Muscle layer of duodenum (tissue), 2 donors: ENCODE data around the gene RRBP1.
A peak's percentile ranks its signal among the peaks of the same experiment; 100 is the strongest.

Experiments
- H3K27ac ChIP-seq: one replicate; pipeline ENCODE4 v1.7.0; 2013; ENCODE audit warnings: mild to moderate bottlenecking, low read length
- H3K27me3 ChIP-seq: one replicate; pipeline ENCODE4 v1.7.0; 2013; ENCODE audit warnings: low read depth, mild to moderate bottlenecking, control low read depth, low read length
- H3K36me3 ChIP-seq, 2 donors: one replicate each; pipeline ENCODE4 v1.7.0; 2013; ENCODE audit warnings: low read length in 2 of 2, control low read depth in 1 of 2, mild to moderate bottlenecking in 1 of 2; ENCODE audit not compliant: insufficient read depth in 2 of 2, control insufficient read depth in 1 of 2
- H3K4me1 ChIP-seq, 2 donors: one replicate each; pipeline ENCODE4 v1.7.0; 2013; ENCODE audit warnings: low read length in 2 of 2, mild to moderate bottlenecking in 2 of 2, control low read depth in 1 of 2, moderate library complexity in 1 of 2; ENCODE audit not compliant: insufficient read depth in 2 of 2, control insufficient read depth in 1 of 2
- H3K4me3 ChIP-seq, 2 donors: one replicate each; pipeline ENCODE4 v1.7.0; 2013; ENCODE audit warnings: low read length in 2 of 2, low read depth in 1 of 2, mild to moderate bottlenecking in 1 of 2
- H3K9me3 ChIP-seq, 2 donors: one replicate each; pipeline ENCODE4 v1.7.0; 2013; ENCODE audit warnings: low read length in 2 of 2, control low read depth in 1 of 2, mild to moderate bottlenecking in 1 of 2; ENCODE audit not compliant: control insufficient read depth in 1 of 2
- donor health status: healthy.

RRBP1 gene

GRCh38 chr20:17635332-17636244, 46.5 kb downstream of the RRBP1 start:
- no peak overlapping the region for H3K27ac ChIP-seq
- peaks cover 14 to 53% of the 10 kb centered on the region in 2 donors for H3K4me1 ChIP-seq
- no peaks in the 10 kb centered on the region for H3K27me3 ChIP-seq
- no peak overlapping the region for H3K4me3 ChIP-seq
- H3K36me3 ChIP-seq: peaks cover 73 to 85% of the 10 kb centered on the region in 2 donors
- no peaks in the 10 kb centered on the region for H3K9me3 ChIP-seq

- Histone ChIP-seq H3K4me1 (peaks cover 14 to 48% of the 10 kb centered on the region in 2 donors), H3K36me3 (peaks cover 77 to 88% of the 10 kb centered on the region in 2 donors)
Measured at GRCh38 chr20:17634661-17635331, 47.2 kb downstream of the RRBP1 start.

GRCh38 chr20:17633850-17634500, 48.1 kb downstream of the RRBP1 start:
- H3K9me3 ChIP-seq: no peaks in the 10 kb centered on the region
- peaks cover 14 to 40% of the 10 kb centered on the region in 2 donors for H3K4me1 ChIP-seq
- no peak overlapping the region for H3K27ac ChIP-seq
- H3K36me3 ChIP-seq: peaks cover 81 to 95% of the 10 kb centered on the region in 2 donors
- H3K27me3 ChIP-seq: no peaks in the 10 kb centered on the region
- no peak overlapping the region for H3K4me3 ChIP-seq

More at GRCh38 chr20:17634661-17635331, 47.2 kb downstream of the RRBP1 start:
- Histone ChIP-seq H3K27ac (peak overlapping the region; percentile 8), H3K27me3 (no peaks in the 10 kb centered on the region), H3K4me3 (no peak overlapping the region), H3K9me3 (no peaks in the 10 kb centered on the region)

DNA sequence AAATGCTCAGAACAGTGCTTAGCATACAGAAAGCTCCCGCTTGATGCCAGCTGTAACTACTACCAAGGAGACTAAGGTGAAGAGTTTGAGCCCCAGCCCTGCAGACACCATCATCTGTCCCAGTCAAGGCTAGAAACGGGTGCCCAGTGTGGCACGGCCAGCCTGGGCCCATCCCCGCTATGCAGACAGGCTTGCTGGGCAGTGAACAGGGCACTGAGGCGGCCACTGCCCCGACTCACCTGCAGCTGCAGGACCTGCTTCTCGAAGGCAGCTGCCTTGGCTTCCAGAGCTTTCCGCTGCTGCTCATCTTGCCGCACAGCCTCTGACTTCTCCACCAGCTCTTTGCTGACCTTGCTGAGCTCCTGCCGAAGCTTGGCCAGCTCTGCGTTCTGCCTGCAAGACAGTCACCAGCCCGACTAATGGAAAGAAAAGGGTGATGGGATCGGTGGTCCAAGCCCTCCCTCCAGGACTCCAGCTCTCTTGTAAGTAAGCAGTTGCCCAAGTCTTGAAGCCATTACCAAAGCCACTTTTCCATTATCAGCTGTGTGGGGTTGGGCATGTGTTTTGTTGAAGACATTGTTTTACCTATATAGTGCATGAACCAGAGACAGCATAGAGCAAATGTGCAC, 48.7 kb downstream of the RRBP1 start:
- Histone ChIP-seq H3K27ac (no peak overlapping the region), H3K36me3 (peaks cover 80 to 96% of the 10 kb centered on the region in 2 donors), H3K27me3 (no peaks in the 10 kb centered on the region)

DNA sequence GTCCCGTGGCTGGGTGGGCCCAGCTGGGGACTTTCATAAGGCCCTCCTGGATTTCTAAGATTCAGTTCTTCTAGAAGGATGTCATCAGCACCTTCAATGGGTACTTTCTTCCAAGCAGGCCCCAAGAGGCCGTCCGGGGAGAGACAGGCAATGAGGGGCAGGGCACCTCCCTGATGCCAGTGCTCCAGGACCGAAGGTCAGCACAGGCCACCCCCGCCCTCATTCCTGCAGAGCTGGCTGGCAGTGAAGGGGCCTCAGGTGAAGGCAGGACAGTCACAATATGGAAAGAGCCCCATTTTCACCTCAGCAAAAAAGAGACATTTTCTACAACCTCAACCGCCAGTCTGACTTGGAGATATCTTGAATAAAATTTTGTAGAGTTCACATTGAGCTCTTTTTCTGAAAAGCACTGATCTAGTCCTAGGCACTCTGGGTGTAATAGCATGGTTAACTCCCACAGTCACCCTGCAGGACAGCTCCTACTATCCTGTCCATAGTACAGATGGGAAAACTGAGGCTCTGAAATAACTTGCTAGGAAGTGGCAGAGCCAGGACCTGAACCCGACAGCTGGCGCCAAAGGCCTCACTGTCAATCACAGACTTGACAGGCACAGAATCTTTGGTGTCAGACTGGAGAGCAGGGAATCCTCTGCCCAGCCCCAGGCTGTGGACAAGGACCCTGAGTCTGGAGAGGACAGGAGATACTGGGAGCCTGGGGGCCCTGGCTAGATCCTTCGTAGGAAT, 50.3 kb downstream of the RRBP1 start:
- H3K36me3 ChIP-seq: peaks cover 86 to 97% of the 10 kb centered on the region in 2 donors

More for the DNA sequence above, 48.7 kb downstream of the RRBP1 start:
- Histone ChIP-seq H3K4me1 (peaks cover 10 to 36% of the 10 kb centered on the region in 2 donors), H3K4me3 (no peak overlapping the region), H3K9me3 (no peaks in the 10 kb centered on the region)

DNA sequence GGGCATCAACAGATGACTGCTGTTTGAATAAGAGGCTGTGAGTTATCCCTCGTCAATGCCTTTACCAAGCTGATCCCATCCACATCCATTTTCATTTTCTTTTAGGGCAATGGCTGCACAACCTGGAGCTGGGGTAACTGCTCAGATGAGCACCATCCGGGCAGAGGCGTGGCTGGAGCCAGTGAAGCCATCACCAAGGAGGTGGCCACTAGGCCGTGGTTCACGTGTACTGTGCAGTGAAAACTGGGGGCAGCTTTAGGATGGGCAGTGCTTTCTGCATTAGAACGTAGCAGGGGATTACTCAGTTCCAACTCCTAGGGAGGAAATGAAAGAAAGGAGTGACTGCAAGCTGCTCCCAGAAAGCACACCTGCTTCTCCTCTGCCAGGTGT, 51.2 kb downstream of the RRBP1 start:
- peaks cover 86 to 97% of the 10 kb centered on the region in 2 donors for H3K36me3 ChIP-seq
- H3K4me3 ChIP-seq: no peak overlapping the region
- peaks cover 10 to 23% of the 10 kb centered on the region in 2 donors for H3K4me1 ChIP-seq
- no peaks in the 10 kb centered on the region for H3K27me3 ChIP-seq
- no peak overlapping the region for H3K27ac ChIP-seq
- H3K9me3 ChIP-seq: no peaks in the 10 kb centered on the region

More for the DNA sequence above, 50.3 kb downstream of the RRBP1 start:
- no peaks in the 10 kb centered on the region for H3K27me3 ChIP-seq
- H3K4me1 ChIP-seq: peaks cover 10 to 33% of the 10 kb centered on the region in 2 donors
- H3K4me3 ChIP-seq: no peak overlapping the region
- H3K9me3 ChIP-seq: no peaks in the 10 kb centered on the region
- no peak overlapping the region for H3K27ac ChIP-seq

DNA sequence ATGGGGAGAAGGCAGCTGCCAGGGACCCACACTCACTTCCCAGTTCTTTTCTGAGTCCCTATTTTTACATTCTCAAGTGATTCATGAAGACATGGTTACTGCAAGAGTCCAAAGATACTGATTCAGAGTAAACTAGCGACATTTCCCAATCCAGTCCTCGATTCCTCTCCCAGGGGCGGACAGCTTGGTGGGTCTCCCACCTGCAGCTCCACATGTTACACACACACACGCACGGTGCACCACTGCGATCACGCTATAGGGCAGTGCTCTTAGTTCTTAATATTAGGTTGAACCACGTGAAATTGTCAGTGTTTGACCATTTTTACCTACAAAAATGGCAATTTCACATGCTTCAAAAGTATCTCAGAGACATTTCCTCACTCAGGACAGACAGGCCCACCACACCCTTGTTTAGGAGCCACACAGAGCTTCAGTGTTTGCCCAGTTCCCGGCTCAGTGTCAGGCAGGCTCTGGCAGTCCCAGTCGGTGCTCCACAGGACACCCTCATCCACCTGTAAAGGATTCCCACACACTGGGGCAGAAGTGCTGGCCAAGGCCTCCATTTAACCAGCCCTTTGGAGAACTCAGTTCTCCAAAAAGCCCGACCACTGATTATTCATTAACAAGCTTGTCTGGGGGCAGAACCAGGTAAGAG, 51.8 kb downstream of the RRBP1 start:
- Histone ChIP-seq H3K27ac (no peak overlapping the region), H3K27me3 (no peaks in the 10 kb centered on the region), H3K4me3 (no peak overlapping the region), H3K4me1 (peaks cover 10 to 20% of the 10 kb centered on the region in 2 donors), H3K36me3 (peaks cover 88 to 97% of the 10 kb centered on the region in 2 donors), H3K9me3 (no peaks in the 10 kb centered on the region)

GRCh38 chr20:17629678-17630089, 52.4 kb downstream of the RRBP1 start:
- no peaks in the 10 kb centered on the region for H3K27me3 ChIP-seq
- H3K4me1 ChIP-seq: peaks cover 8 to 14% of the 10 kb centered on the region in 2 donors
- no peaks in the 10 kb centered on the region for H3K9me3 ChIP-seq
- H3K4me3 ChIP-seq: no peak overlapping the region
- no peak overlapping the region for H3K27ac ChIP-seq
- H3K36me3 ChIP-seq: peaks cover 86 to 99% of the 10 kb centered on the region in 2 donors

- H3K4me1 ChIP-seq: peaks cover 1 to 7% of the 10 kb centered on the region in 2 donors
Measured at GRCh38 chr20:17629025-17629424, 53.0 kb downstream of the RRBP1 start.

More at GRCh38 chr20:17629025-17629424, 53.0 kb downstream of the RRBP1 start:
- no peaks in the 10 kb centered on the region for H3K27me3 ChIP-seq
- H3K4me3 ChIP-seq: no peak overlapping the region
- H3K36me3 ChIP-seq: peaks cover 86 to 99% of the 10 kb centered on the region in 2 donors
- no peaks in the 10 kb centered on the region for H3K9me3 ChIP-seq
- no peak overlapping the region for H3K27ac ChIP-seq
